IMR-90 (cell line): ENCODE measurements around the gene HDAC9. TPM values are rescaled to one million over a fixed set of nuclear protein-coding genes. Genes with fewer than 3 reads are reported as not detected.

Experiments used
- ATAC-seq: fragments of 200-7000 bp; cut with Tn5 transposase; 2 replicates; pipeline ENCODE4 v1.9.1; 2020; ENCODE audit warnings: low read depth, mild to moderate bottlenecking, moderate library complexity
- BruUV-seq: library from RNA; stranded (reverse); fragments of 400-500 nt; replicated peaks from 2 replicates; lab custom pipeline; 2021; lab: Mats Ljungman, UMichigan
- CTCF ChIA-PET: fragments of 300-600 bp; formaldehyde crosslinking; extraction: SDS; loops from one replicate; lab custom pipeline; 2021; ENCODE audit warnings: antibody characterized with exemption; lab: Yijun Ruan, JAX
- POLR2A ChIA-PET: fragments of 300-600 bp; sonication (Branson Sonifier 250); formaldehyde crosslinking; loops from one replicate; lab custom pipeline; 2022; ENCODE audit warnings: antibody characterized with exemption; ENCODE audit not compliant: unreplicated experiment; lab: Charles Lee
- DNase-seq: peaks from one replicate; pipeline ENCODE4 v3.0.0; 2013
- H2AFZ ChIP-seq: replicated peaks from 2 replicates; pipeline ENCODE3; 2013; ENCODE audit warnings: low read length, mild to moderate bottlenecking; ENCODE audit not compliant: poor library complexity
- H2AK5ac ChIP-seq: 2 replicates; pipeline ENCODE4 v1.6.1; 2013; ENCODE audit warnings: low read depth, low read length, inconsistent platforms
- H2AK9ac ChIP-seq: replicated peaks from 2 replicates; pipeline ENCODE3; 2013; ENCODE audit warnings: mild to moderate bottlenecking, low read depth, low read length, moderate library complexity; ENCODE audit not compliant: poor library complexity
- H2BK120ac ChIP-seq: 2 replicates; pipeline ENCODE4 v1.6.1; 2013; ENCODE audit warnings: low read depth, low read length, inconsistent platforms
- H2BK15ac ChIP-seq: 3 replicates; pipeline ENCODE4 v1.6.1; 2013; ENCODE audit warnings: low read depth, low read length, inconsistent platforms
- H2BK20ac ChIP-seq: 2 replicates; pipeline ENCODE4 v1.6.1; 2013; ENCODE audit warnings: low read depth, mild to moderate bottlenecking, inconsistent platforms, low read length, moderate library complexity
- H2BK5ac ChIP-seq: 2 replicates; pipeline ENCODE4 v1.6.1; 2013; ENCODE audit warnings: mild to moderate bottlenecking, low read depth, low read length, inconsistent platforms; ENCODE audit not compliant: poor library complexity, severe bottlenecking
- H3K14ac ChIP-seq: replicated peaks from 2 replicates; pipeline ENCODE4 v1.6.1; 2013; ENCODE audit warnings: low read depth, low read length, inconsistent platforms
- H3K18ac ChIP-seq: 2 replicates; pipeline ENCODE4 v1.6.1; 2013; ENCODE audit warnings: low read depth, low read length, control low read depth
- H3K23ac ChIP-seq: 2 replicates; pipeline ENCODE4 v1.6.1; 2013; ENCODE audit warnings: low read depth, low read length, inconsistent platforms
- H3K27ac ChIP-seq: 2 replicates; pipeline ENCODE4 v1.5.1; 2013; ENCODE audit warnings: mild to moderate bottlenecking, control low read depth, low read length; ENCODE audit not compliant: insufficient read depth
- H3K27me3 ChIP-seq: 2 replicates; pipeline ENCODE4 v1.6.1; 2013; ENCODE audit warnings: low read length; ENCODE audit not compliant: control insufficient read depth, insufficient read depth
- H3K36me3 ChIP-seq: 2 replicates; pipeline ENCODE4 v1.6.1; 2013; ENCODE audit warnings: low read length, mixed read lengths; ENCODE audit not compliant: control insufficient read depth, insufficient read depth
- H3K4ac ChIP-seq: 2 replicates; pipeline ENCODE4 v1.6.1; 2013; ENCODE audit warnings: low read depth, low read length, inconsistent platforms
- H3K4me1 ChIP-seq: 2 replicates; pipeline ENCODE4 v1.6.1; 2013; ENCODE audit warnings: low read length, mixed read lengths; ENCODE audit not compliant: control insufficient read depth, insufficient read depth
- H3K4me2 ChIP-seq: 2 replicates; pipeline ENCODE4 v1.6.1; 2013; ENCODE audit warnings: low read depth, mild to moderate bottlenecking, control low read depth, low read length, moderate library complexity
- H3K4me3 ChIP-seq: 2 replicates; pipeline ENCODE4 v1.5.1; 2013; ENCODE audit warnings: low read depth, mild to moderate bottlenecking, control low read depth, low read length, moderate library complexity; ENCODE audit not compliant: insufficient read depth
- H3K56ac ChIP-seq: 2 replicates; pipeline ENCODE4 v1.6.1; 2013; ENCODE audit warnings: low read length, inconsistent platforms; ENCODE audit not compliant: insufficient read depth; ENCODE audit errors: extremely low read depth
- H3K79me1 ChIP-seq, 2 experiments: 2 replicates each; pipeline ENCODE4 v1.6.1; 2013; ENCODE audit warnings: low read length in 2 of 2, inconsistent platforms in 1 of 2, low read depth in 1 of 2
- H3K9ac ChIP-seq: 2 replicates; pipeline ENCODE4 v1.6.1; 2013; ENCODE audit warnings: low read depth, low read length, control low read depth
- H3K9me1 ChIP-seq: 2 replicates; pipeline ENCODE4 v1.6.1; 2013; ENCODE audit warnings: low read length, inconsistent platforms; ENCODE audit not compliant: insufficient read depth
- H3K9me3 ChIP-seq: 2 replicates; pipeline ENCODE4 v1.6.1; 2013; ENCODE audit warnings: low read length; ENCODE audit not compliant: control insufficient read depth, insufficient read depth
- H4K20me1 ChIP-seq: 2 replicates; pipeline ENCODE4 v1.6.1; 2013; ENCODE audit warnings: low read length, inconsistent platforms; ENCODE audit not compliant: insufficient read depth
- H4K5ac ChIP-seq: 2 replicates; pipeline ENCODE4 v1.6.1; 2013; ENCODE audit warnings: mild to moderate bottlenecking, low read depth, low read length, control low read depth
- H4K8ac ChIP-seq, 2 experiments: 2 replicates each; pipeline ENCODE4 v1.6.1; 2013; ENCODE audit warnings: low read depth in 2 of 2, low read length in 2 of 2, control low read depth in 1 of 2, inconsistent platforms in 1 of 2
- H4K91ac ChIP-seq: 2 replicates; pipeline ENCODE4 v1.6.1; 2013; ENCODE audit warnings: low read depth, low read length, inconsistent platforms; ENCODE audit not compliant: insufficient read depth
- RCOR1 ChIP-seq: IDR thresholded peaks from 2 replicates; pipeline ENCODE4 v1.6.1; 2012; ENCODE audit warnings: mild to moderate bottlenecking, low read length, improper control_type of control experiment; ENCODE audit not compliant: insufficient replicate concordance
- WGBS, 2 experiments: methylation state at CpG; one replicate each; pipeline versions ENCODE4 v1.1.5 to v1.1.7; 2013; ENCODE audit warnings: missing lambda C conversion rate in 2 of 2; ENCODE audit not compliant: insufficient read length in 1 of 2; ENCODE audit errors: extremely low coverage in 2 of 2; 5-methylcytosine and 5-hydroxymethylcytosine counted together
- dilution Hi-C: fragments of 300-500 bp; cut with HindIII; formaldehyde crosslinking; loops from one replicate; pipeline ENCODE4 v1.14.3; 2018; ENCODE audit warnings: low sequenced_read_pairs; ENCODE audit not compliant: unreplicated experiment
- in situ Hi-C: fragments of 300-500 bp; cut with MboI; formaldehyde crosslinking; loops from 3 replicates; pipeline ENCODE4 v1.14.3; 2019; ENCODE audit warnings: low sequenced_read_pairs, inconsistent platforms, mixed read lengths
- intact Hi-C: fragments of 100-400 bp; cut with micrococcal nuclease; formaldehyde crosslinking; loops from 2 replicates; pipeline ENCODE4 v1.10.0; 2022
- polyA plus RNA-seq, 3 experiments: library from polyadenylated mRNA; depleted of rRNA; stranded (reverse); fragments of >200 nt; gene quantifications; 2 replicates each; pipeline ENCODE4 v1.2.3, GENCODE V29; 2012; ENCODE audit warnings: low replicate concordance in 1 of 3
- total RNA-seq: library from RNA; depleted of rRNA; stranded (reverse); fragments of >200 nt; gene quantifications from 2 replicates; pipeline ENCODE4 v1.2.3, GENCODE V29; 2012

The HDAC9 gene
- total and polyA plus RNA-seq, 2 of the 4 experiments (the other 2 are of a cell fraction) = 4.3 to 24.7 TPM

- Histone ChIP-seq H2AK5ac (no peak overlapping the region), H3K4ac (no peak overlapping the region), H3K4me2 (no peak overlapping the region), H4K20me1 (no peaks in the 10 kb centered on the region), H3K9me1 (no peaks in the 10 kb centered on the region), H2BK15ac (no peak overlapping the region), H3K79me1 (no peaks in the 10 kb centered on the region), H2BK5ac (no peak overlapping the region), H4K91ac (no peak overlapping the region), H3K27ac (no peak overlapping the region), H3K9me3 (peaks cover 2% of the 10 kb centered on the region; the same call in 1 of the 2 replicates), H3K4me3 (no peak overlapping the region), H3K56ac (no peak overlapping the region), H3K36me3 (no peaks in the 10 kb centered on the region), H3K27me3 (no peaks in the 10 kb centered on the region), H3K18ac (no peak overlapping the region), H3K23ac (no peak overlapping the region), H4K5ac (no peak overlapping the region), H2BK120ac (no peak overlapping the region), H3K14ac (no peak overlapping the region), H3K9ac (no peak overlapping the region), H2AK9ac (no peak overlapping the region), H2AFZ (no peak overlapping the region), H2BK20ac (no peak overlapping the region), H3K4me1 (peaks cover 5% of the 10 kb centered on the region; the same call in 1 of the 2 replicates), H4K8ac (no peak overlapping the region)
- WGBS, 2 experiments = no CpG with 5 or more reads among the region's 2 CpGs
- intact Hi-C loops (no loop called here), in situ Hi-C loops (no loop called here), dilution Hi-C loops (no loop called here)
- DNase-seq (peak; percentile 41), ATAC-seq (no peak)
- ChIA-PET CTCF (no interaction called here), POLR2A (no interaction called here)
- no TSS peak for BruUV-seq
- TF ChIP-seq RCOR1 = no peak
These were observed 525.2 kb downstream of the HDAC9 start for GRCh38 chr7:19020711-19021110.
